AG10803 (cell line): ENCODE results near the gene MUL1.
A peak's percentile ranks its signal among the peaks of the same experiment; 100 is the strongest.

Experiments
- DNase-seq: peaks from one replicate; pipeline ENCODE4 v3.0.0; 2010; ENCODE audit warnings: low read depth
- H3K4me3 ChIP-seq: 2 replicates; pipeline ENCODE4 v1.5.1; 2011; ENCODE audit warnings: mild to moderate bottlenecking, low read length, control low read depth
- CTCF ChIP-seq: conservative IDR thresholded peaks from 2 replicates; pipeline ENCODE4 v1.5.1; 2011; ENCODE audit warnings: mild to moderate bottlenecking, low read length, control low read depth, inconsistent platforms

The MUL1 gene, protein sequence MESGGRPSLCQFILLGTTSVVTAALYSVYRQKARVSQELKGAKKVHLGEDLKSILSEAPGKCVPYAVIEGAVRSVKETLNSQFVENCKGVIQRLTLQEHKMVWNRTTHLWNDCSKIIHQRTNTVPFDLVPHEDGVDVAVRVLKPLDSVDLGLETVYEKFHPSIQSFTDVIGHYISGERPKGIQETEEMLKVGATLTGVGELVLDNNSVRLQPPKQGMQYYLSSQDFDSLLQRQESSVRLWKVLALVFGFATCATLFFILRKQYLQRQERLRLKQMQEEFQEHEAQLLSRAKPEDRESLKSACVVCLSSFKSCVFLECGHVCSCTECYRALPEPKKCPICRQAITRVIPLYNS

GRCh38 chr1:20507564-20508410 lies at the start of gene MUL1:
TSS of gene MUL1 (minus strand) at chr1:20508151. CDS start at chr1:20508024, 127 bp downstream.
- peak; percentile 89 for DNase-seq
- TF ChIP-seq CTCF = 0 out of 2 replicates have a peak, but pooled peaks have one; percentile 6
- peak within 1 kb of the TSS; percentile 97 for H3K4me3 ChIP-seq

DNA sequence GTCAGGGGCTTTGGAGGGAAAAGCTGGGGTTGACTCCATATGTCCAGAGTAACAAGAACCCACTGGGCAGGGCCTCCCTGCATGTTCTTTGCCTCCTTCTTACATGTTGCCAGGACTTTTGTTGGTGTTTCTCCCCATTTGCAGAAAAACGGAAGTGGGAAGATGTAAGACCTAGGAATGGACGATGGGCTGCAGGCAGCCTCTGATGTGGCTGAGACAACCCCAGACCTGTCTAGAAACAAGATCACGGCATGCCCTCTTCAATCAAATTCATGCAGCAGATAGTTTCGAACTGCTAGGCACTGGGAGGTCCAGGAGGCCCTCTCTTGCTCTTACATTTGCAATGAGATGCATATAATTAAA lies 47.8 kb upstream of the MUL1 start:
- DNase-seq = no peak
- no peak for TF ChIP-seq CTCF
- H3K4me3 ChIP-seq = no peak overlapping the region

DNA sequence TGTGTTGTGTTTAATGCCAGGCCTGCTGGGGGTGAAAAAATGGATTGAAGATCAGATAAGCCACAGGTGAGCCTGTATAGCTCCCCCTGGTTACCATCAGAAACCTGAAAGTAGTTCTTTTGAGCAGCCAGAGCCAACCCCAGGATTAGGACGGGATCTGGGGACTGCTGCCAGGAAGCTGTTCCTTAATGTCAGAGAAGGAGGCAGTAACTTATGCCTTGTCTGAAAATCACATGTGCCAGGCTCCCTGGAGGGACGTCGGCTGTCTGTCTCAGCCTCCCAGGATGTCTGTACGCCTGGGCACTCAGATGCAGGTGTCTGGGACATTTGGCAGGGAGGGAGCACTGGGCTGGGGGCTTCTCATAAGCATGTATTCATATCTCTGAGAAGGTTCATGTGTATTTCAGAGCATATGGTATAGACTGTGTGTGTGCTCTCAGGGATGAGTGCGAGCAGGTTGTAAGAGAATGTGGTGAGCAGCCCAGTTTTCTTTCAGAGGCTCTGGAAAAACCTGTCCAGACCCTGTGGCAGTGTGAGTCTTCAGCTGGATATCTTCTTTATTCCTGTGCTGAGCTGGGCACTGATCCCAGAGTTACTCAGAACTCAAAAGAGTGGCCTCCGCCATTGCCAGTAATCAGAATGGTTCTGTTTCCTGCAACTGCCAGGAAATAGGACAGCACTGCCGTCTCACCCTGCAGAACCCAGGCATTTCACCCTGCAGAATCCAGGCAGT lies 47.2 kb upstream of the MUL1 start:
- DNase-seq = no peak
- no peak overlapping the region for H3K4me3 ChIP-seq
- TF ChIP-seq CTCF = no peak

GRCh38 chr1:20552728-20553445 lies 44.9 kb upstream of the MUL1 start:
- no peak overlapping the region; the same call in 1 of the 2 replicates for H3K4me3 ChIP-seq
- TF ChIP-seq CTCF = no peak
- no peak for DNase-seq

GRCh38 chr1:20551945-20552727 lies 44.2 kb upstream of the MUL1 start, which contains the start of gene FAM43B:
TSS of gene FAM43B (plus strand) at chr1:20552573. CDS start at chr1:20552974, 401 bp downstream.
- peak within 1 kb of the TSS; percentile 7 for H3K4me3 ChIP-seq
- no peak for DNase-seq
- TF ChIP-seq CTCF = no peak

- TF ChIP-seq CTCF = no peak
These were observed 43.2 kb upstream of the MUL1 start for GRCh38 chr1:20551161-20551560.

More at GRCh38 chr1:20551161-20551560, 43.2 kb upstream of the MUL1 start:
- DNase-seq = no peak
- no peak overlapping the region for H3K4me3 ChIP-seq
